NCI-H2171 (cell line): ENCODE measurements around the gene GALNT11.
"Not testable (repeated sequence)": the region's sequence is repeated elsewhere in the genome, so short reads cannot be mapped to it uniquely, and the experiment has no call there.

Experiments
- DNase-seq: peaks from one replicate; lab custom pipeline; 2025; lab: John Stamatoyannopoulos, UW

Gene GALNT11

DNA sequence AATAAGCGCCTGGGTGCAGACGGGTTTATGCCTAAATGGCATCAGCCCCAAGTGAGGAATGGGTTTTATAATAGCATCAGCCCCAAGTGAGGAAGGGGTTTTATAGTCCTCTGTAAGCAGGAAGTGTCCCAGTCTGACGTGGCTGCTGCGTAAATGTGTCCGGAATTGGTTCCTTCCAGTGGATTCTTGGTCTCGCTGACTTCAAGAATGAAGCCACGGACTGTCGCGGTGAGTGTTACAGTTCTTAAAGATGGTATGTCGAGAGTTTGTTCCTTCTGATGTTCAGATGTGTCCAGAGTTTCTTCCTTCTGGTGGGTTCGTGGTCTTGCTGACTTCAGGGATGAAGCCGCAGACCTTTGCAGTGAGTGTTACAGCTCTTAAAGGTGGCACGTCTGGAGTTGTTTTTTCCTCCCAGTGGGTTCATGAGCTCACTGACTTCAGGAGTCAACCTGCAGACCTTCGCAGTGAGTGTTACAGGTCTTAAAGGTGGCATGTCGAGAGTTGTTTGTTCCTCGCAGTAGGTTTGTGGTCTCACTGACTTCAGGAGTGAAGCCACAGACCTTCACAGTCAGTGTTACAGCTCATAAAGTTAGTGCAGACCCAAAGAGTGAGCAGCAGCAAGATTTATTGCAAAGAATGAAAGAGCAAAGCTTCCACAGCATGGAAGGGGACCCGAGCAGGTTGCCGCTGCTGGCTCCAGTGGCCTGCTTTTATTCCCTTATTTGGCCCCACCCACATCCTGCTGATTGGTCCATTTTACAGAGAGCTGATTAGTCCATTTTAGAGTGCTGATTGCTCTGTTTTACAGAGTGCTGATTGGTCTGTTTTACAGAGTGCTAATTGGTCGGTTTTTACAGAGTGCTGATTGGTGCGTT lies 2.3 kb downstream of the GALNT11 start:
- DNase-seq = not testable (repeated sequence)

DNA sequence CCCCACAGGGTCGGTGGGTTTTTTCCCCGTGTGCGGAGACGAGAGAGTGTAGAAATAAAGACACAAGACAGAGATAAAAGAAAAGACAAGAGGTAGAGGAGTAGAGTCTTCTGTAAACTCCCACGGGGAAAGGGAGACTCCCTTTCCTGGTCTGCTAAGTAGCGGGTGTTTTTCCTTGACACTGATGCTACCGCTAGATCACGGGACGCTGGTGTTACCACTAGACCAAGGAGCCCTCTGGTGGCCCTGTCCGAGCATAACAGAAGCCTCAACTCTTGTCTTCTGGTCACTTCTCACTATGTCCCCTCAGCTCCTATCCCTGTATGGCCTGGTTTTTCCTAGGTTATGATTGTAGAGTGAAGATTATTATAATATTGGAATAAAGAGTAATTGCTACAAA lies 4.6 kb downstream of the GALNT11 start:
- not testable (repeated sequence) for DNase-seq

- DNase-seq = not testable (repeated sequence)
These were observed 5.2 kb downstream of the GALNT11 start for GRCh38 chr7:152030639-152031038.

DNA sequence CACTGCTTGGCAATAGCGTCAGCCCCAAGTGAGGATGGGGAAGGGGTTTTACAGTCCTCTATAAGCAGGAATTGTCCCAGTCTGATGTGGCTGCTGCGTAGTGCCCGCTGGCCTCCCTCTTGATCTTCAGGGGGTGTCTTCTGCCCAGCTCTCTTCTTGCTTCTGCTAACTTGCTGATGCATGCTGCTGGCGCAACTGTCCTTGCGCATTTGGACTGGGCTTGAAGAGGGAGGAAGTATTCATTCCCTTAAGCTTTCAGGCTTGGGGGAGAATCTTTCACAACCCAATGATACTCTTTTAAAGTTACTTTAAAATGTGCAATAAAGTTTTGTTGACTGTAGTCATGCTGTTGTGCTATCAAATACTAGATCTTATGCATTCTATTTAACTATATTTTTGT lies 10.3 kb downstream of the GALNT11 start:
- no peak for DNase-seq

DNA sequence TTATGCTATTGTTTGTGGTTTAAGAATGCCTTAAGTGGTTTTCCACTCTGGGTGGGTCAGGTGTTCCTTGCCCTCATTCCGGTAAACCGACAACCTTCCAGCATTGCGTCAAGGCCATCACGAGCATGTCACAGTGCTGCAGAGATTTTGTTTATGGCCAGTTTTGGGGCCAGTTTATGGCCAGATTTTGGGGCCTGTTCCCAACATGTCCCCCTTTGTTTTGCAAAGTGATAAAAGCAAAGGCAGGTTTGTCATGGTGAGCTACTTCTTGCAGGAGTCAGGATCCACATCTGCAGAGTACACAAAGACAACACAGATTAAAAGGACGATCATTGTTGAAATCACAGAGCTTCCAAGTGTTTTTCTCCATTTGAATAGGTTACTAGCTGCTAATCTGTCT lies 12.9 kb downstream of the GALNT11 start:
- DNase-seq = not testable (repeated sequence)

- DNase-seq = not testable (repeated sequence)
These were observed 17.6 kb downstream of the GALNT11 start for GRCh38 chr7:152043086-152043485.

- not testable (repeated sequence) for DNase-seq
These were observed 19.4 kb downstream of the GALNT11 start for GRCh38 chr7:152044909-152045308.

DNA sequence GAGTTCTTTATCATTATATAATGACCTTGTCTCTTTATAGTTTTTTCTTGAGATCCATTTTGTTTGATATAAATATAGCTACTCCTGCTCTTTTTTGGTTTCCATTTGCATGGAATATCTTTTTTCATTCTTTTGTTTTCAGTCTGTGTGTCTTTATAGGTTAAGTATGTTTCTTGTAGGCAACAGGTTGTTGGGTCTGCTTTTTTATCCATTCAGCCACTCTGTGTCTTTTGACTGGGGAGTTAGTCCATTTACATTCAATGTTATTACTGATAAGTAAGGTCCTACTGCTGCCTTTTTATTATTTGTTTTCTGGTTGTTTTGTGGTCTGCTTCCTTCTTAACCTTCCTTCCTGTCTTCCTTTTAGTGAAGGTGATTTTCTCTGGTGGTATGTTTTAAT lies 21.1 kb downstream of the GALNT11 start:
- no peak for DNase-seq

DNA sequence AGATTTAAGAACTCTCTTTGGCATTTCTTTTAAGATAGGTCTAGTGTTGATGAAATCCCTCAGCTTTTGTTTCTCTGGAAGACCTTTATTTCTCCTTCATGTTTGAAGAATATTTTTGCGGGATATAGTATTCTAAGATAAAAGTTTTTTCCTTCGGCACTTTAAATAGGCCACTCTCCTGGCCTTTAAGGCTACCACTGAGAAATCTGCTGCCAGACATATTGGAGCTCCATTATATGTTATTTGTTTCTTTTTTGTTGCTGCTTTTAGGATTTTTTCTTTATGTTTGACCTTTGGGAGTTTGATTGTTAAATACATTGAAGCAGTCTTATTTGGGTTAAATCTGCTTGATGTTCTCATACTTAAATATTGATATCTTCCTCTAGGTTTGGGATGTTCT lies 22.6 kb downstream of the GALNT11 start:
- DNase-seq = no peak

GRCh38 chr7:152050547-152050971 lies 25.1 kb downstream of the GALNT11 start:
- DNase-seq = no peak

- no peak for DNase-seq
These were observed 26.5 kb downstream of the GALNT11 start for GRCh38 chr7:152051968-152052367.

- DNase-seq = no peak
These were observed 27.3 kb downstream of the GALNT11 start for GRCh38 chr7:152052771-152053170.

DNA sequence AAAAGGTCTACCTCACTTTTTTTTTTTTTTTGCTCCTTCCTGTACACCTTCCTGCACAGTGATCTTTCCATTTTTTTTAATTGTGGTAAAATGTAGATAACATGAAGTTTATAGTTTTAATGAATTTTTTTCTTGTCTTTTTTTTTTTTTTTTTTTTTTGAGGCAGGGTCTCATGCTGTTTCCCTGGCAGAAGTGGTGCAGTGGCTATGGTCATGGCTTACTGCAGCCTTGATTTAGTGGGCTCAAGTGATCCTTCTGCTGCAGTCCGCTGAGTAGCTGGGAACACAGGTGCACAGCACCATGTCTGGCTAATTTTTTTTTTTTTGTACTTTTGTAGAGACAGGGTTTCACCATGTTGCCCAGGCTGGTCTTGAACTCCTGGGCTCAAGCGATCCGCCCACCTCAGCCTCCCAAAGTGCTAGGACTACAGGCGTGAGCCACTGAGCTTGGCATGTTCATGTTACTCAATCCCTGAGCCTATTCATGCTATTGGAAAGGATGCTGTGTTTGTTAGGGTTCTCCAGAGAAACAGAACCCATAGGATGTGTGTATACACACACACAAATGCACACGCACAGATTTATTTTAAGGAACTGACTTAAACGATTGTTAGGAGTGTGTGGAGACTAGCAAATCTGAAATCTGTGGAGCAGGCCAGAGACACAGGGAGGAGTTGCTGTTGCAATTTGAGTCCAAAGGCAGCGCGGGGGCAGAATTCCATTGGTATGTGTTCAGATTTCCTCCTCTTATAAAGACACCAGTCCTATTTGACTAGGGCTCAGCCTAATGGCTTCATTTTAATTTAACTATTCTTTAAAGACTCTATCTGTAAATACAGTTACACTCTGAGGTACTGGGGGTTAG lies 29.1 kb downstream of the GALNT11 start:
- no peak for DNase-seq

GRCh38 chr7:152056621-152057274 lies 31.3 kb downstream of the GALNT11 start:
- no peak for DNase-seq

- DNase-seq = no peak
These were observed 33.8 kb downstream of the GALNT11 start for GRCh38 chr7:152059311-152059710.

- DNase-seq = not testable (repeated sequence)
These were observed 35.6 kb downstream of the GALNT11 start for GRCh38 chr7:152061086-152061485.

GRCh38 chr7:152063192-152063591 lies 37.7 kb downstream of the GALNT11 start:
- DNase-seq = not testable (repeated sequence)

DNA sequence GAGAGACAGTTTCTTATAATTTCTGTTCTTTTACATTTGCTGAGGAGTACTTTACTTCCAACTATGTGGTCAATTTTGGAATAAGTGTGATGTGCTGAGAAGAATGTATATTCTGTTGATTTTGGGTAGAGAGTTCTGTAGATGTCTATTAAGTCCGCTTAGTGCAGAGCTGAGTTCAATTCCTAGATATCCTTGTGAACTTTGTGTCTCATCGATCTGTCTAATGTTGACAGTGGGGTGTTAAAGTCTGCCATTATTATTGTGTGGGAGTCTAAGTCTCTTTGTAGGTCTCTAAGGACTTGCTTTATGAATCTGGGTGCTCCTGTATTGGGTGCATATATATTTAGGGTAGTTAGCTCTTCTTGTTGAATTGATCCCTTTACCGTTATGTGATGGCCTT lies 38.3 kb downstream of the GALNT11 start:
- not testable (repeated sequence) for DNase-seq

GRCh38 chr7:152065800-152066344 lies 40.4 kb downstream of the GALNT11 start:
- not testable (repeated sequence) for DNase-seq

GRCh38 chr7:152072421-152072820 lies 46.9 kb downstream of the GALNT11 start:
- DNase-seq = no peak

DNA sequence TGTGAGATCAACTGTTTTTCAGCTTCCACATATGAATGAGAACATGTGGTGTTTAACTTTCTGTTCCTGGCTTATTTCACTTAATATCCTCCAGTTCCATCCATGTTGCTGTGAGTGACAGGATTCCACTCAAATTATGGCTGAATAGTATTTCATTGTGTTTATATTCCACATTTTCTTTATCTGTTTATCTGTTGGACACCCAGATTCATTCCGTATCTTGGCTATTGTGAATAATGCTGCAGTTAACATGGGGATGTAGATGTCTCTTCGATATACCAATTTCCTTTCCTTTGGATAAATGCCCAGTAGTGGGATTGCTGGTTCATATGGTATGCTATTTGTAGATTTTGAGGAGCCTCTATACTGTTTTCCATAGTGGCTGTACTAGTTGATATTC lies 47.9 kb downstream of the GALNT11 start:
- DNase-seq = no peak

DNA sequence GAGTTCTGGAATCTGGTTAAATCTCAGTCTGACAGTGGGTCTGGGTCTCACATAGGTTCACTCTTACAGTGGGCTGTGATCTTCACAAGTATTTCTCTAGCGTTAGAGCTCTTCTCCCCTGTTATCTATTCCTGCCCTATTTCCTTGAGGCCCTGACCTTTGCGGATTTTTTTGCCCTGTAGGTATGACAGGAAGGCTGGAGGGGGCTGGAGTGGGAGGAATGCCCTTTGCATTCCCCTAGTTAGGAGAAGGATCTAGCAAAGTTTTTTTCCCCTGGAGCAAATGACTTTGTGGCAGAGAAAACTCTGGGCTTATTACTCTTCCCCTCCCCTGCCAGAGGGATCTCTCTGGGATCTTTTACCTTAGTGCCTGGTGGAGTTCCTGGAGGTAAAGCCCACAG lies 49.2 kb downstream of the GALNT11 start:
- DNase-seq = no peak
